GM12878 (cell line): ENCODE results near the gene RNF115.

ENCODE experiments used
- POLR2AphosphoS5 ChIP-seq: IDR thresholded peaks from 2 replicates; pipeline ENCODE4 v1.6.1; 2011; ENCODE audit warnings: mild to moderate bottlenecking, low read length, inconsistent platforms
- RAD21 ChIP-seq: IDR thresholded peaks from 2 replicates; pipeline ENCODE4 v1.6.1; 2011; ENCODE audit warnings: mild to moderate bottlenecking, low read depth, low read length, moderate library complexity; ENCODE audit not compliant: insufficient read depth
- RFX5 ChIP-seq: IDR thresholded peaks from 2 replicates; pipeline ENCODE4 v1.6.1; 2011; ENCODE audit warnings: low read depth, low read length, improper control_type of control experiment

- no peak for TF ChIP-seq RAD21
- no peak for TF ChIP-seq RFX5
- no peak for TF ChIP-seq POLR2AphosphoS5
These were observed 19.1 kb upstream of the RNF115 start for GRCh38 chr1:145843031-145843430.
